ENCODE data around the gene EMX1. TPM values are rescaled to one million over a fixed set of nuclear protein-coding genes. Genes with fewer than 3 reads are reported as not detected.

Gene EMX1
- total and polyA plus RNA-seq, 8 donors: 0.08 to 0.38 (median 0.18) TPM; not detected in 3

GRCh38 chr2:72889991-72890390 is 27.3 kb upstream of the EMX1 start:
- DNase-seq: no peak
- Histone ChIP-seq H3K27me3 (peaks cover 0 to 51% of the 10 kb centered on the region in 2 donors), H3K4me3 (no peak overlapping the region), H3K4me1 (peaks cover 16 to 28% of the 10 kb centered on the region in 2 donors), H3K9me3 (no peaks in the 10 kb centered on the region), H3K36me3 (peaks cover 0 to 14% of the 10 kb centered on the region in 2 donors), H3K27ac (no peak overlapping the region)
- no peak for TF ChIP-seq CTCF (IDR thresholded peaks at IDR 0.05)
- intact Hi-C loops (cut with DNase I): loop anchor here in 1 of 2 donors (5.0 kb wide), 1 partner anchor 272 kb away; no protein-coding TSS in a partner anchor
- ATAC-seq: no peak

GRCh38 chr2:72891091-72891818 is 26.1 kb upstream of the EMX1 start:
- no peak for DNase-seq
- H3K36me3 ChIP-seq: peaks cover 0 to 14% of the 10 kb centered on the region in 2 donors
- intact Hi-C loops (cut with DNase I): loop anchor here in 1 of 2 donors (5.0 kb wide), 1 partner anchor 271 kb away; no protein-coding TSS in a partner anchor
- H3K4me1 ChIP-seq: peaks cover 18 to 39% of the 10 kb centered on the region in 2 donors
- no peaks in the 10 kb centered on the region for H3K9me3 ChIP-seq
- H3K4me3 ChIP-seq: no peak overlapping the region
- ATAC-seq: no peak
- no peak for TF ChIP-seq CTCF (IDR thresholded peaks at IDR 0.05)
- peaks cover 0 to 53% of the 10 kb centered on the region in 2 donors for H3K27me3 ChIP-seq
- no peak overlapping the region for H3K27ac ChIP-seq

GRCh38 chr2:72892506-72893173 is 24.7 kb upstream of the EMX1 start:
- peak; percentile 49 to 90 (median 76) for DNase-seq
- no peak overlapping the region for H3K27ac ChIP-seq

GRCh38 chr2:72893594-72894319 is 23.6 kb upstream of the EMX1 start:
- no peak overlapping the region for H3K4me3 ChIP-seq
- intact Hi-C loops (cut with DNase I): loop anchor here in 1 of 2 donors (5.0 kb wide), 1 partner anchor 269 kb away; no protein-coding TSS in a partner anchor
- H3K27me3 ChIP-seq: peaks cover 0 to 49% of the 10 kb centered on the region in 2 donors
- H3K36me3 ChIP-seq: peaks cover 0 to 14% of the 10 kb centered on the region in 2 donors
- ATAC-seq (peak; percentile 61), DNase-seq (peak in 1 of 4 donors; percentile 49)
- no peak overlapping the region for H3K27ac ChIP-seq
- TF ChIP-seq CTCF (IDR thresholded peaks at IDR 0.05): peak; percentile 39 to 46
- peaks cover 4 to 22% of the 10 kb centered on the region in 2 donors for H3K4me1 ChIP-seq
- H3K9me3 ChIP-seq: no peaks in the 10 kb centered on the region

More at GRCh38 chr2:72892506-72893173, 24.7 kb upstream of the EMX1 start:
- peak; percentile 81 for ATAC-seq
- TF ChIP-seq CTCF (IDR thresholded peaks at IDR 0.05): peak; percentile 68 to 72
- Histone ChIP-seq H3K9me3 (no peaks in the 10 kb centered on the region), H3K27me3 (peaks cover 0 to 48% of the 10 kb centered on the region in 2 donors), H3K4me3 (no peak overlapping the region), H3K4me1 (peaks cover 12 to 32% of the 10 kb centered on the region in 2 donors), H3K36me3 (peaks cover 0 to 14% of the 10 kb centered on the region in 2 donors)
- intact Hi-C loops (cut with DNase I): loop anchor here in 1 of 2 donors (5.0 kb wide), 1 partner anchor 270 kb away; no protein-coding TSS in a partner anchor

Data from left lung (tissue), 10 donors.